GM12873 (cell line): ENCODE data around the gene DGKI.

Experiments
- TF ChIP-seq, protein P1 (sequence below): IDR thresholded peaks from 2 replicates; pipeline ENCODE4 v1.5.1; 2012; ENCODE audit warnings: low read depth, mild to moderate bottlenecking, moderate library complexity, low read length, control low read depth; ENCODE audit not compliant: insufficient read depth; ENCODE audit errors: missing control alignments

DGKI gene

GRCh38 chr7:137626469-137627067, 220.2 kb downstream of the DGKI start:
- TF ChIP-seq, protein P1, sequence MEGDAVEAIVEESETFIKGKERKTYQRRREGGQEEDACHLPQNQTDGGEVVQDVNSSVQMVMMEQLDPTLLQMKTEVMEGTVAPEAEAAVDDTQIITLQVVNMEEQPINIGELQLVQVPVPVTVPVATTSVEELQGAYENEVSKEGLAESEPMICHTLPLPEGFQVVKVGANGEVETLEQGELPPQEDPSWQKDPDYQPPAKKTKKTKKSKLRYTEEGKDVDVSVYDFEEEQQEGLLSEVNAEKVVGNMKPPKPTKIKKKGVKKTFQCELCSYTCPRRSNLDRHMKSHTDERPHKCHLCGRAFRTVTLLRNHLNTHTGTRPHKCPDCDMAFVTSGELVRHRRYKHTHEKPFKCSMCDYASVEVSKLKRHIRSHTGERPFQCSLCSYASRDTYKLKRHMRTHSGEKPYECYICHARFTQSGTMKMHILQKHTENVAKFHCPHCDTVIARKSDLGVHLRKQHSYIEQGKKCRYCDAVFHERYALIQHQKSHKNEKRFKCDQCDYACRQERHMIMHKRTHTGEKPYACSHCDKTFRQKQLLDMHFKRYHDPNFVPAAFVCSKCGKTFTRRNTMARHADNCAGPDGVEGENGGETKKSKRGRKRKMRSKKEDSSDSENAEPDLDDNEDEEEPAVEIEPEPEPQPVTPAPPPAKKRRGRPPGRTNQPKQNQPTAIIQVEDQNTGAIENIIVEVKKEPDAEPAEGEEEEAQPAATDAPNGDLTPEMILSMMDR, result peak; percentile 85

GRCh38 chr7:137625197-137625596, 221.6 kb downstream of the DGKI start:
- TF ChIP-seq, protein P1, result no peak

- TF ChIP-seq, protein P1, result no peak
These were observed 227.6 kb downstream of the DGKI start for GRCh38 chr7:137619181-137619580.

GRCh38 chr7:137618748-137619147, 228.0 kb downstream of the DGKI start:
- TF ChIP-seq, protein P1, result no peak

DNA sequence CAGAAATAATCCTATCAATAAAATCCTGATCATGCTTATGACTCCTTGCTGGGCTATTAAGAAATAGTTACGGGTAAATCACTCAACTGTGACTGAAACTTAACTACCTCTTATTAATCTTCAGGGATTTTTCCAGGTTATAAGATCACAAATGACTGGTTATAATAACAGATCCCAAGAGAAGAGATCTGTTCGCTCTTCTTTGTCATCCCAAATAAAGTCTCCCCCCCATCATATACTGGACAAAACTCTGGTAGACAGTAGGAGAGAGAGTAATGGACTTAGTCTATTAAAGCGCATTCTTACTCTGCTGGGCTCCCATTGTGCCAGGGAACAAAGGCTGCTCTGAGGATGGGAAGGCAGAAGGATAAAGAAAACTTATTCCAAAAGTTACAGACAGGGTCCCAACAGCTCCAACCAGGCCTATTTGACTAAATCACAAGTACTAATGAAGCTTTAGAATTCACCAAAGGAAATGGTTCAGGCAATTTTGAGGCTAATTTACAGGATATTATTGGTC, 233.7 kb downstream of the DGKI start:
- TF ChIP-seq, protein P1, result no peak

- TF ChIP-seq, protein P1, result no peak
These were observed 235.2 kb downstream of the DGKI start for GRCh38 chr7:137611606-137612005.

- TF ChIP-seq, protein P1, result no peak
These were observed 237.3 kb downstream of the DGKI start for GRCh38 chr7:137609500-137609899.
